HepG2 (cell line): ENCODE data around the gene SYTL3. TPM values are rescaled to one million over a fixed set of nuclear protein-coding genes. Genes with fewer than 3 reads are reported as not detected.

Experiments
- ATAC-seq: fragments of 200-7000 bp; cut with Tn5 transposase; 3 replicates; pipeline ENCODE4 v1.9.1; 2020; ENCODE audit warnings: mild to moderate bottlenecking, moderate library complexity
- BruUV-seq: library from RNA; stranded (reverse); fragments of 400-500 nt; replicated peaks from 2 replicates; lab custom pipeline; 2021; lab: Mats Ljungman, UMichigan
- CTCF ChIA-PET: fragments of 300-600 bp; formaldehyde crosslinking; extraction: SDS; loops from one replicate; lab custom pipeline; 2021; ENCODE audit warnings: low total read pairs, inconsistent platforms, low intra/inter-chr PET ratio; lab: Yijun Ruan, JAX
- POLR2A ChIA-PET: fragments of 350-600 bp; sonication (Branson Sonifier 250); formaldehyde crosslinking; loops from one replicate; lab custom pipeline; 2020; ENCODE audit warnings: antibody characterized with exemption, inconsistent platforms; lab: Yijun Ruan, JAX
- DNase-seq: peaks from one replicate; pipeline ENCODE4 v3.0.0-alpha.2; 2015; ENCODE audit warnings: low spot score
- FAIRE-seq: peaks from 3 replicates; lab custom pipeline; 2011; peaks lifted over from hg19 to GRCh38; lab: Jason Lieb, UNC
- H2AFZ ChIP-seq: one replicate; pipeline ENCODE4 v1.6.1; 2011; ENCODE audit warnings: low read length, inconsistent platforms
- H3K27ac ChIP-seq: fragments of 300-600 bp; 3 replicates; pipeline ENCODE4 v1.8.0; 2011; ENCODE audit warnings: mixed run types, mild to moderate bottlenecking, mixed read lengths, low read length, inconsistent platforms; ENCODE audit not compliant: insufficient read depth; ENCODE audit errors: extremely low read length
- H3K27me3 ChIP-seq, 2 experiments: fragments of 200-600 bp in 1 of 2; 2 replicates in 1 of 2; 3 replicates in 1 of 2; pipeline versions ENCODE4 v1.6.0 to v1.8.0; 2011; ENCODE audit warnings: low read length in 2 of 2, mild to moderate bottlenecking in 2 of 2, moderate library complexity in 2 of 2, inconsistent platforms in 1 of 2; ENCODE audit not compliant: insufficient read depth in 2 of 2, control insufficient read depth in 1 of 2
- H3K36me3 ChIP-seq, 2 experiments: fragments of 200-600 bp in 1 of 2; replicated peaks in 1 of 2; 2 replicates in 1 of 2; 3 replicates in 1 of 2; pipeline versions ENCODE4 v1.5.1 to v1.8.0; 2011; ENCODE audit warnings: low read length in 2 of 2, inconsistent platforms in 1 of 2; ENCODE audit not compliant: insufficient read depth in 2 of 2, control insufficient read depth in 1 of 2
- H3K4me1 ChIP-seq: 2 replicates; pipeline ENCODE4 v1.5.1; 2012; ENCODE audit warnings: low read length, inconsistent platforms; ENCODE audit not compliant: insufficient read depth
- H3K4me2 ChIP-seq: 2 replicates; pipeline ENCODE4 v1.6.0; 2011; ENCODE audit warnings: low read depth, low read length, inconsistent platforms
- H3K4me3 ChIP-seq, 3 experiments: fragments of 200-600 bp in 1 of 3; sonication (generic), shearing (Covaris generic) in 1 of 3; replicated peaks in 1 of 3; 2 replicates each; pipeline ENCODE4 v1.5.1; 2011 to 2016; ENCODE audit warnings: low read length in 3 of 3, inconsistent platforms in 2 of 3, low read depth in 2 of 3, mild to moderate bottlenecking in 2 of 3, control low read depth in 1 of 3, mixed read lengths in 1 of 3; ENCODE audit not compliant: insufficient read depth in 1 of 3
- H3K79me2 ChIP-seq: one replicate; pipeline ENCODE4 v1.6.1; 2011; ENCODE audit warnings: low read length, inconsistent platforms; ENCODE audit not compliant: insufficient read depth
- H3K9ac ChIP-seq: 2 replicates; pipeline ENCODE4 v1.6.0; 2011; ENCODE audit warnings: mild to moderate bottlenecking, low read depth, low read length, inconsistent platforms; ENCODE audit not compliant: insufficient read depth
- H3K9me3 ChIP-seq: 2 replicates; pipeline ENCODE4 v1.5.1; 2012; ENCODE audit warnings: mild to moderate bottlenecking, low read length
- H4K20me1 ChIP-seq: 2 replicates; pipeline ENCODE4 v1.6.0; 2011; ENCODE audit warnings: inconsistent platforms, mild to moderate bottlenecking, low read length, moderate library complexity; ENCODE audit not compliant: insufficient read depth
- RBAK ChIP-seq: sonication (generic); formaldehyde crosslinking; IDR thresholded peaks from 2 replicates; pipeline ENCODE4 v1.5.1; 2020; ENCODE audit warnings: mild to moderate bottlenecking, missing genetic modification reagents
- ZNF232 ChIP-seq: sonication (generic); formaldehyde crosslinking; IDR thresholded peaks from 2 replicates; pipeline ENCODE4 v1.4.0; 2020; ENCODE audit warnings: missing genetic modification reagents, borderline replicate concordance
- ZNF256 ChIP-seq: sonication (generic); formaldehyde crosslinking; conservative IDR thresholded peaks from 2 replicates; pipeline ENCODE4 v1.4.0; 2020; ENCODE audit warnings: missing genetic modification reagents
- ZNF280B ChIP-seq: sonication (generic); formaldehyde crosslinking; IDR thresholded peaks from 2 replicates; pipeline ENCODE4 v1.5.0; 2020; ENCODE audit warnings: missing genetic modification reagents, mild to moderate bottlenecking, borderline replicate concordance
- ZNF816 ChIP-seq: sonication (generic); formaldehyde crosslinking; IDR thresholded peaks from 2 replicates; pipeline ENCODE4 v1.8.0; 2022; ENCODE audit warnings: missing genetic modification reagents, mild to moderate bottlenecking, borderline replicate concordance
- ZNF83 ChIP-seq: sonication (generic); formaldehyde crosslinking; IDR thresholded peaks from 2 replicates; pipeline ENCODE4 v1.4.0; 2020; ENCODE audit warnings: missing genetic modification reagents, mild to moderate bottlenecking, borderline replicate concordance
- WGBS: methylation state at CpG from one replicate; pipeline ENCODE4 v1.1.6; 2017; ENCODE audit warnings: low lambda C conversion rate; 5-methylcytosine and 5-hydroxymethylcytosine counted together
- in situ Hi-C: cut with HindIII; loops from 2 replicates; pipeline ENCODE4 v1.10.0; 2017; ENCODE audit warnings: low pct_unique_long_range_greater_than_20kb; ENCODE audit not compliant: extremely low pct_ligation_motif_present
- intact Hi-C: fragments of 100-400 bp; cut with micrococcal nuclease; formaldehyde crosslinking; loops from one replicate; pipeline ENCODE4 v1.10.0; 2022; ENCODE audit not compliant: unreplicated experiment
- polyA plus RNA-seq, 8 experiments: library from polyadenylated mRNA; depleted of rRNA in 3 of 8; stranded (reverse) in 7 of 8; unstranded in 1 of 8; fragments of >200 nt; fragmentation: Illumina TruSeq in 4 of 8; extraction: Trizol in 4 of 8; gene quantifications; 2 replicates each; pipeline versions ENCODE4 v1.2.1 to v1.2.3, GENCODE V29; 2011 to 2016; ENCODE audit warnings: low read depth in 4 of 8, missing spikeins in 1 of 8, mixed read lengths in 1 of 8; ENCODE audit not compliant: insufficient read depth in 1 of 8
- total RNA-seq, 5 experiments: library from RNA; depleted of rRNA; stranded (reverse); fragments of >200 nt; fragmentation: Illumina TruSeq; extraction: Trizol; gene quantifications; 2 replicates each; pipeline ENCODE4 v1.2.3, GENCODE V29; 2016; ENCODE audit warnings: low read depth in 1 of 5

Gene SYTL3
- total and polyA plus RNA-seq, 2 of the 13 experiments (the other 11 are each of a cell fraction or from before 2014, with no cell fraction given), result 0.11 to 0.28 TPM

- TF ChIP-seq ZNF256 (CRISPR knock-in tag) (no peak), RBAK (CRISPR knock-in tag) (no peak), ZNF83 (CRISPR knock-in tag) (no peak), ZNF816 (CRISPR knock-in tag) (no peak)
These were observed 119.4 kb downstream of the SYTL3 start (continued) for GRCh38 chr6:158769234-158769770.

GRCh38 chr6:158769771-158770432, 120.0 kb downstream of the SYTL3 start:
- no TSS peak for BruUV-seq
- H3K27ac ChIP-seq, result no peak overlapping the region
- no peaks in the 10 kb centered on the region for H4K20me1 ChIP-seq
- no peaks in the 10 kb centered on the region for H3K79me2 ChIP-seq
- H3K9me3 ChIP-seq, result no peaks in the 10 kb centered on the region
- CTCF ChIA-PET, result no interaction called here
- H2AFZ ChIP-seq, result no peak overlapping the region
- TF ChIP-seq ZNF280B (CRISPR knock-in tag), result no peak
- TF ChIP-seq ZNF232 (CRISPR knock-in tag), result no peak
- TF ChIP-seq, all 625 proteins: peak for 0
- ATAC-seq (no peak; the same call in 2 of the 3 replicates), DNase-seq (no peak), FAIRE-seq (no peak)
- Histone ChIP-seq H3K4me3 (no peak overlapping the region), H3K36me3 (peaks cover 57 to 90% of the 10 kb centered on the region in 2 experiments), H3K27me3 (no peaks in the 10 kb centered on the region), H3K4me2 (no peak overlapping the region), H3K9ac (no peak overlapping the region), H3K4me1 (no peaks in the 10 kb centered on the region)
- in situ Hi-C loops (no loop called here), intact Hi-C loops (no loop called here)
- POLR2A ChIA-PET, result no interaction called here
- 98% methylated on average over 18 of the region's 18 CpGs for WGBS
